DND-41 (cell line): ENCODE measurements around the gene NKX2-8.

ENCODE experiments used
- ATAC-seq: fragments of 200-7000 bp; cut with Tn5 transposase; 3 replicates; pipeline ENCODE4 v1.9.1; 2021; ENCODE audit warnings: low read depth; ENCODE audit not compliant: insufficient read depth
- DNase-seq: peaks from one replicate; pipeline ENCODE4 v3.0.0-alpha.2; 2020
- H2AFZ ChIP-seq: 2 replicates; pipeline ENCODE4 v1.6.0; 2012; ENCODE audit warnings: low read depth, low read length
- H3K27ac ChIP-seq: 2 replicates; pipeline ENCODE4 v1.5.1; 2012; ENCODE audit warnings: low read length, inconsistent platforms
- H3K27me3 ChIP-seq: fragments of 200-600 bp; sonication (generic); 2 replicates; pipeline ENCODE4 v1.6.0; 2012; ENCODE audit warnings: low read length, mild to moderate bottlenecking, inconsistent platforms; ENCODE audit not compliant: insufficient read depth, poor library complexity
- H3K36me3 ChIP-seq: 2 replicates; pipeline ENCODE4 v1.5.1; 2012; ENCODE audit warnings: low read length, inconsistent platforms; ENCODE audit not compliant: insufficient read depth
- H3K4me1 ChIP-seq: 2 replicates; pipeline ENCODE4 v1.5.1; 2012; ENCODE audit warnings: mild to moderate bottlenecking, low read length; ENCODE audit not compliant: insufficient read depth
- H3K4me2 ChIP-seq: 2 replicates; pipeline ENCODE4 v1.6.0; 2012; ENCODE audit warnings: mild to moderate bottlenecking, moderate library complexity, low read length, inconsistent platforms; ENCODE audit not compliant: insufficient read depth
- H3K4me3 ChIP-seq, 2 experiments: fragments of 200-600 bp in 1 of 2; shearing (Covaris generic) in 1 of 2; 2 replicates each; pipeline ENCODE4 v1.5.1; 2012 to 2016; ENCODE audit warnings: inconsistent platforms in 2 of 2, low read length in 2 of 2, mild to moderate bottlenecking in 2 of 2, low read depth in 1 of 2, moderate library complexity in 1 of 2
- H3K79me2 ChIP-seq: 2 replicates; pipeline ENCODE4 v1.6.0; 2012; ENCODE audit warnings: low read length, inconsistent platforms; ENCODE audit not compliant: insufficient read depth
- H3K9ac ChIP-seq: 2 replicates; pipeline ENCODE4 v1.6.0; 2012; ENCODE audit warnings: low read depth, mild to moderate bottlenecking, inconsistent platforms, low read length, moderate library complexity
- H3K9me3 ChIP-seq: 2 replicates; pipeline ENCODE4 v1.5.1; 2012; ENCODE audit warnings: low read length, moderate library complexity, mild to moderate bottlenecking, inconsistent platforms; ENCODE audit not compliant: insufficient read depth, severe bottlenecking
- H4K20me1 ChIP-seq: 2 replicates; pipeline ENCODE4 v1.6.0; 2012; ENCODE audit warnings: low read length; ENCODE audit not compliant: insufficient read depth
- EZH2 ChIP-seq: IDR thresholded peaks from 3 replicates; pipeline ENCODE4 v1.6.1; 2012; ENCODE audit warnings: borderline replicate concordance, low read depth, mild to moderate bottlenecking, moderate library complexity, low read length, inconsistent platforms; ENCODE audit not compliant: severe bottlenecking
- TF ChIP-seq, protein P1 (sequence below): IDR thresholded peaks from 2 replicates; pipeline ENCODE4 v1.5.1; 2012; ENCODE audit warnings: borderline replicate concordance, low read length, moderate library complexity, mild to moderate bottlenecking; ENCODE audit not compliant: poor library complexity, severe bottlenecking; ENCODE audit errors: extremely low read depth

NKX2-8 gene

DNA sequence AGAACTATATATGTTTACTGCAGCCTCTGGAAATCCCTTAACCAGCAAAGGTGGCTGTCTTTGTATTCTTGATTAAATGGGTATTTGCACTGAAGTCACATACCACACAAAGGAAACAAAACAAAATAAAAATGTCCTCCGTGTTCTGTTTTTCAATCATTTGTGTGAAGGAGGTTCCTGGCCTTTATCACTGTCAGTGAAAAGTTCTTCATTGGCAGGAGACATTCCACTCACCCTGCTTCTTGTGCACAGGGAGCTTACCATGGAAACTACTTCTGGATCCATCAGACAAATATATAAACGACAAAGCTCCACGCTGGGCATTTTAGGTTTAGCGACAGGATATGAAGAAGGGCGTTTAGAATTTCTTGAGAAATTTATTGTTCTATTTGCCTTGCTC lies 5.7 kb upstream of the NKX2-8 start:
- Histone ChIP-seq H3K4me3 (no peak overlapping the region), H3K9ac (no peak overlapping the region), H3K27me3 (no peaks in the 10 kb centered on the region), H3K4me1 (no peaks in the 10 kb centered on the region), H3K79me2 (no peaks in the 10 kb centered on the region), H2AFZ (no peak overlapping the region), H3K9me3 (no peaks in the 10 kb centered on the region), H3K27ac (no peak overlapping the region), H3K36me3 (no peaks in the 10 kb centered on the region), H4K20me1 (no peaks in the 10 kb centered on the region), H3K4me2 (no peak overlapping the region)
- TF ChIP-seq, protein P1, sequence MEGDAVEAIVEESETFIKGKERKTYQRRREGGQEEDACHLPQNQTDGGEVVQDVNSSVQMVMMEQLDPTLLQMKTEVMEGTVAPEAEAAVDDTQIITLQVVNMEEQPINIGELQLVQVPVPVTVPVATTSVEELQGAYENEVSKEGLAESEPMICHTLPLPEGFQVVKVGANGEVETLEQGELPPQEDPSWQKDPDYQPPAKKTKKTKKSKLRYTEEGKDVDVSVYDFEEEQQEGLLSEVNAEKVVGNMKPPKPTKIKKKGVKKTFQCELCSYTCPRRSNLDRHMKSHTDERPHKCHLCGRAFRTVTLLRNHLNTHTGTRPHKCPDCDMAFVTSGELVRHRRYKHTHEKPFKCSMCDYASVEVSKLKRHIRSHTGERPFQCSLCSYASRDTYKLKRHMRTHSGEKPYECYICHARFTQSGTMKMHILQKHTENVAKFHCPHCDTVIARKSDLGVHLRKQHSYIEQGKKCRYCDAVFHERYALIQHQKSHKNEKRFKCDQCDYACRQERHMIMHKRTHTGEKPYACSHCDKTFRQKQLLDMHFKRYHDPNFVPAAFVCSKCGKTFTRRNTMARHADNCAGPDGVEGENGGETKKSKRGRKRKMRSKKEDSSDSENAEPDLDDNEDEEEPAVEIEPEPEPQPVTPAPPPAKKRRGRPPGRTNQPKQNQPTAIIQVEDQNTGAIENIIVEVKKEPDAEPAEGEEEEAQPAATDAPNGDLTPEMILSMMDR: no peak
- TF ChIP-seq EZH2: no peak
- no peak for DNase-seq
- ATAC-seq: no peak

- no peak overlapping the region for H3K27ac ChIP-seq
- H3K9ac ChIP-seq: no peak overlapping the region
- H2AFZ ChIP-seq: no peak overlapping the region
- H3K4me1 ChIP-seq: no peaks in the 10 kb centered on the region
- no peak overlapping the region for H3K4me2 ChIP-seq
- H4K20me1 ChIP-seq: no peaks in the 10 kb centered on the region
- TF ChIP-seq EZH2: no peak
- peaks cover 3% of the 10 kb centered on the region for H3K9me3 ChIP-seq
- H3K27me3 ChIP-seq: no peaks in the 10 kb centered on the region
- H3K36me3 ChIP-seq: no peaks in the 10 kb centered on the region
- H3K4me3 ChIP-seq: no peak overlapping the region
- DNase-seq (no peak), ATAC-seq (no peak)
- no peaks in the 10 kb centered on the region for H3K79me2 ChIP-seq
Measured at GRCh38 chr14:36585100-36585499, 2.7 kb upstream of the NKX2-8 start.

DNA sequence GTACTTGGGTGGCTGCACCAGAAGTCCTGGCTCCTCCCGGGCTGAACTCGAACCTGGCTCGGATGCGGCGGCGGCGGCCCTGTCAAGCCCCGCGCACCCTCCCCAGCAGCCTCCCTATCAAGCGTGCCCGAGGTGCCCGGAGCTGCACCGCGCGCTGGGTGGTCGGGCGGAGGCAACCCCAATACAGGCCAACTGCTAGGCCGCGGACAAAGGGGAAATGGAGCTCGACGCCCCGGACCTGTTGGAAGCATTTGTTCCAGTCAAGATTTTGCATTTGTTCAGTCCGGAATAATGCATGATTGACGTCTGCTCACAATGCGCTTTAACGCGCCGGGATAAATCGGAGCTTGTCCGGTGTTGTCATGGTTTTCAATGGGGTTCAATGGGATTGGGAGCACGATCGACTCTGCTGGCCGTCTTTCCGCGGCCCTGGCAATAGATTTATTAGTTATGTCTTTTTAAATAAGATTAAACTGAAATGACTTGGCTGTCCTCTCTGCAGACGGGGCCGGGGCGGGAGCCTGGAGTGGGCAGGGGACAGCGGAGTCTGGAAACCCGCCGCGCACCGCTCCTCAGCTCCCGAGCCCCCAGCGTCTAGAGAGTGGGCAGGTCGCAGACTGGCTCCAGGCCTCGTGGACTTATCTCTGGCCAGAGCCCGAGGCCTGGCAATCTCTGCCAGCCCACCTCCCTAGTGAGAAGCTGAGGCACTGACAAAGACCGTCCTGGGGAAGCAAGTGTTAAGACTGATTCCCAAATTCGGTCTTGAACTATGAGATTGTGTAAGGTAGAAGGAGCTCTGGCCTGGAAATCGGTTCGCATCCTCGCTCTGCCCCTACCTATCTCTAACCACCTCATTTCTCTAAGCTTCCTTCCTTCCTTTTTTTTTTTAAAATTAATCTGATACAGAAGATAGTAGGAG lies 1.7 kb upstream of the NKX2-8 start:
- Histone ChIP-seq H3K36me3 (no peaks in the 10 kb centered on the region), H3K4me1 (no peaks in the 10 kb centered on the region), H3K9ac (no peak overlapping the region), H3K27ac (no peak overlapping the region), H4K20me1 (no peaks in the 10 kb centered on the region), H3K79me2 (no peaks in the 10 kb centered on the region), H2AFZ (no peak overlapping the region), H3K27me3 (no peaks in the 10 kb centered on the region), H3K9me3 (peaks cover 3% of the 10 kb centered on the region), H3K4me2 (no peak overlapping the region), H3K4me3 (no peak overlapping the region)
- TF ChIP-seq, protein P1: no peak
- no peak for TF ChIP-seq EZH2
- DNase-seq: no peak
- no peak for ATAC-seq

DNA sequence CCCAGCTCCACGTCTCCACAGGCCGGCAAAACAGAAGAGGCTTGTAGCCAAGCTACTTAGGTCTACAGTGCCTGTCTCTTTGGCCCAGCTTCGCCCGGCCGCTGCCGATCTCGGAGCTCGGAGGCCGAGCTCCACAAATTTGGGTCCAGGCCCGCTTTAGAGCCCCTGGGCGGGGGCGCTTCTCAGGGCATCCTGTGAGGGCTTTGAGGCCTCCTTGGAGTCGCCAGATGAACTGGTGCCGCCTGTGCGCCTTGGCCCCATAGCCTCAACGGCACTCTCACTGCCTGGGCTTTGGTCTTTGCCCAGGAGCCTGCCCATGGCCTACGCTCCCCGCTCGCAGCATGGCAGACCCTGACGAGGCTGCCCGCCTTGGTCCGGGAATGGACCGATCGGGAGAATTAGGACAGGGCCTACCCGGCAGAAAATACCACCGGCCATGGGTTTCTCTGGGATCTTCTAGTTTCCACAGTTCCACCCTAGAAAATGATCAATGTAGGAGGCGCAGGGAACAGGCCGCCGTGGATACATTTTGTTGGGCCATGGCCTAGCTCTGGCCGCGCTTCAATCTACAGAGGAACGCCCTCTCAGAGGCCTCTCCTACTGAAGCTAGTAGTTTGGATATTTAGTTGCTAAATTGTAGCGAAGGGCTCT lies 953 bp upstream of the NKX2-8 start:
- no peak overlapping the region for H3K9ac ChIP-seq
- peaks cover 3% of the 10 kb centered on the region for H3K9me3 ChIP-seq
- no peak overlapping the region for H2AFZ ChIP-seq
- H3K4me2 ChIP-seq: no peak overlapping the region
- no peaks in the 10 kb centered on the region for H3K27me3 ChIP-seq
- H3K4me3 ChIP-seq: no peak overlapping the region
- no peak for ATAC-seq
- DNase-seq: no peak
- H4K20me1 ChIP-seq: no peaks in the 10 kb centered on the region
- H3K36me3 ChIP-seq: no peaks in the 10 kb centered on the region
- TF ChIP-seq EZH2: no peak
- no peak overlapping the region for H3K27ac ChIP-seq
- no peaks in the 10 kb centered on the region for H3K79me2 ChIP-seq
- no peaks in the 10 kb centered on the region for H3K4me1 ChIP-seq
